GM11168 (cell line): Measurements from ENCODE around the gene PVALEF.
"Not testable (repeated sequence)": the region's sequence is repeated elsewhere in the genome, so short reads cannot be mapped to it uniquely, and the experiment has no call there.

Source experiments
- in situ Hi-C: fragments of 300-500 bp; cut with MboI; formaldehyde crosslinking; loops from one replicate; pipeline ENCODE4 v1.12.0; 2022; ENCODE audit warnings: low sequenced_read_pairs; ENCODE audit not compliant: unreplicated experiment

The PVALEF gene

DNA sequence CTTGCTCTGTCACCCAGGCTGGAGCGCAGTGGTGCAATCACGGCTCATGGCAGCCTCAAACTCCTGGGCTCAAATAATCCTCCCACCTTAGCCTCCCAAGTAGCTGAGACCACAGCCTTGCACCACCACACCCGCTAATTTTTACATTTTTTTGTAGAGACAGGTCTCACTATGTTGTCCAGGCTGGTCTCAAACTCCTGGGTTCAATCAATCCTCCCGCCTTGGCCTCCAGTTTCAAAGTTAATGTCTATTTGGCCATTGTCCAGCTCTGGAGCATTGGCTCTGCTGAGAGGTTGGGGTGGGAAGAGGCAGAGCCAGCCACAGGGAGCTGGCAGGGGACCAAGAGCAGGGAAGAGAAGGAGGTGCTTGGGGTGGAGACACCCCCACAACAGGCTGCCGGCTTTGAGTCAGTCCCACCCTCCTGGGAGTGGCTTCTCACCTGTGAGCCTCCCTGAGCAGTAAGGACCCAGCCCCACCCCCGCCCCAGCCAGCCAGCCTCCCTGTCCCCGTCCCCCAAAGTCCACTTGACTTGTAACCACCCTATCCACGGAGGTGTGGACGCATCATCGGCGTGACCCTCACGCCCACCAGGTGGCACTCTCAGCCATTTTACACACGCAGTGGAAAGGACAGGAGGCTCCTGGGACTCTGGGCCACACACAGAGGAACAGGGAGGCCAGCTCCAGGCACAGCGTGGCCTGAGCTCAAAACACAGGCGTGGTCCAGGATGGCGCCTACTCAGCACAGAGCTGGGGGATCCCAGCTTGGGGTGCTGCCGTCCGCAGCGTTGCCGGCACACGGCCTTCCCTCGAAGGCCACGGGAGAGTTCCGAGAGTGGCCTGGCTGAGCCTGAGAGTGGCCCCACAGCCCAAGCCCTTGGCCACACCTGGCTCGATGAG lies 22.8 kb upstream of the PVALEF start:
- in situ Hi-C loops: loop anchor here (25.0 kb wide), 1 partner anchor 345 kb away; no protein-coding TSS in a partner anchor

DNA sequence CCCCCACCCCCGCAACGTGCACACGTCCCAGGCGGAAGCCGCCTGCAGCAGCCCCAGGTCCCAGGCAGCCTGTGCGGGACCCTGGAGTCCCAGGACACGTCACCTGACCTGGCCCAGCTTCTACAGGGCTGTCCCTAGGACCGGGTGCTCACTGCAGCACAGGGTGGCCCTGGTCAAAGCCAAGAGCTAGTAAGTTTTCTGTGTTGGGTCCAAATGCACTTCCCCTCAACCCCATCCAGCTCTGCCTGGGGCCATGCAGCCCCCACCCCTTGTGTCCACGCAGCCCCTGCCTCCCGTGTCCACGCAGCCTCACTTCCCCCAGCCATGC lies 22.1 kb upstream of the PVALEF start:
- in situ Hi-C loops: loop anchor here (25.0 kb wide), 1 partner anchor 344 kb away; no protein-coding TSS in a partner anchor

DNA sequence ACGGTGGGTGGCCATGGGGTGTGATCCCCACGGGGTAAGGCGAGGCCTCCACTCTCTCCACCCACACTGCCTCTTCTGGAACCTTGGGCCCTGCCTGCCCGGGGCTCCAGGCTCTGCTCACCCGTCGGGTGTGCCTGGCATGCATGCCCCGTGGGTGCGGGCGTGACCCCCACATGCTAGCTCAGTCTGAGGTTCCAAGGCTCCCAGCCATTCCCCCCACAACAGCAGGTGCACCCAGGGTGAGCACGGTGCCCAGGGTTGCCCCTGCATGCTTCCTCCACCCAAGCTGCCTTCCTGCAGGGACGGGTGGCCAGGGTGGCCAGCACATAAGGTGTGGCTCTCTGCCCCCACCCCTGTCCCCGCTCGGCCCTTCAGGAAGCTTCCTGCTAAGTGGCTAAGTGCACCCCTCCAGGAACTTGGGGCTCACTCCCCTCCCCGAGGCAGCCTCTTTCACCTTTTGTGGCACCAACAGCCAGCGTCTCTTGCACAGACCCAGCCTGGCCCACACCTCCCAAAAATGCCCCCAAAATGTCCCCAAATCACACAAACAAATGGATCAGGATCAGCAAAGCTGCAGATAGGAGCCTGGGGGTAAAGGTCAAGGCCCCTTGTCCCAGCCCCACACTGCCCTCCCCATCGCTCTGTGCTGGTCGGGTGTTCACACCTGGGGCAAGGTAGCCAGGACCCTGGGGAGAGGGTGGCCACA lies 21.4 kb upstream of the PVALEF start:
- in situ Hi-C loops: loop anchor here (25.0 kb wide), 1 partner anchor 343 kb away; no protein-coding TSS in a partner anchor

DNA sequence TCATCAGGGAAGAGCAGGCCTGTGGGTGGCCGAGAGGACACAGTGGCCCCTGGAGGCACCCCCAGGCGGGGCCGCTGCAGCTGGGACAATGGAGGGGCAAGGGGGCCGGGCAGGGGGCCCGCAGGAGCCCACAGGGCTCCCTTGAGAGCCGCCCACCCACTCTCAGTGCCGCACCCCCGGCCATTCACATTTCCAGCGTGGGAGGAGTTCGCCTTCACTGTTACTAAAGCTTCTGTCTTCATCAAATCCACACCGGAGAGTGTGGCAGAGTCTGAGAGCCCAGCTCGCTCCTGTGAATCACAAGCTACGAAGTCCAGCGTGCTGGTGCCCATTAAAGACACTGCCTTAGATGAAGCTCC lies 20.9 kb upstream of the PVALEF start:
- in situ Hi-C loops: loop anchor here (25.0 kb wide), 1 partner anchor 343 kb away; no protein-coding TSS in a partner anchor

DNA sequence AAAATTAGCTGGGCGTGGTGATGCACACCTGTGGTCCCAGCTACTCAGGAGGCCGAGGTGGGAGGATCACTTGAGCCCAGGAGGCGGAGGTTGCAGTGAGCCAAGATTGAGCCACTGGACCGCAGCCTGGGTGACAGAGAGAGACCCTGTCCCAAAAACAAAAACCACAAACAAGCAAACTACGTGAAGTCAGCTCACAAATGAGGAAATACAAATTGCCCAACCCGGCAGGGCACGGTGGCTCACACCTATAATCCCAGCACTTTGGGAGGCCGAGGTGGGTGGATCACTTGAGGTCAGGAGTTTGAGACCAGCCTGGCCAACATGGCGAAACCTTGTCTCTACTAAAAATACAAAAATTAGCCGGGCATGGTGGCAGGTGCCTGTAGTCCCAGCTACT lies 19.1 kb upstream of the PVALEF start:
- in situ Hi-C loops: loop anchor here (25.0 kb wide), 1 partner anchor 341 kb away; no protein-coding TSS in a partner anchor

DNA sequence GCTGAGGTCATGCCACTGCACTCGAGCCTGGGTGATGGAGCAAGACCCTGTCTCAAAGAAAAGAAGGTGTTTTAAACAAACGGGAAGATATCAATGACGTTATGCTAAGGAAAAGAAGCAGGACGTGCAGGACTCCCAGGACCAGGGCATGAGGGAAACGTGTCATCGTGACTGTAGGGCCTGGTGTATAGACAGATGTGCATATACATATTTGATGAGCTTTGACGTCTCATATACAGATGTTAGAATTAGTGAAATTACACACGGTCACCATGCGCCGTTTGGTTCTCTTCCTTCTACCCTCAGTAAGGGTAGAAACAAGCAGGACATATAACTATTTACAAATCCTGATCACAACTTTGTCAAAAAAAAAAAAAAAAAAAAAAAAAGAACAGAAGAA lies 17.6 kb upstream of the PVALEF start:
- in situ Hi-C loops: loop anchor here (25.0 kb wide), 1 partner anchor 340 kb away; no protein-coding TSS in a partner anchor

DNA sequence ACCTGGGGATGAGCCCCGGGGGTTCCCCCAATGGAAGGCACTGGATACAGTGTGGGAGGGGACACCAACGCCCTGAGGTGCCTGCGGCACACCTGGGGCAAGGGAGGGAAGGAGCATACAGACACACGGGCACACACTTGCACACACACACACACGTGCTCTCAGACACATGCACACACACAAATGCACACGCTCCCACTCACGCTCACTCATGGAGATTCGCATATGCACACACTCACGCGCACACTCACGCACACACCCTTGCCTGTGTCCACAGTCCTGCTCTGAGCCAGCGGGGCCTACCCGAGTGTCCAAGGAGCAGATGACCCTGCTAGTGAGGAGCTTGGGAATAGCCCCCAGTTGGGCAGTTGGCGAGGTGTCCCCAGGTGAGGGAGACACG lies 16.7 kb upstream of the PVALEF start:
- in situ Hi-C loops: loop anchor here (25.0 kb wide), 1 partner anchor 339 kb away; no protein-coding TSS in a partner anchor

DNA sequence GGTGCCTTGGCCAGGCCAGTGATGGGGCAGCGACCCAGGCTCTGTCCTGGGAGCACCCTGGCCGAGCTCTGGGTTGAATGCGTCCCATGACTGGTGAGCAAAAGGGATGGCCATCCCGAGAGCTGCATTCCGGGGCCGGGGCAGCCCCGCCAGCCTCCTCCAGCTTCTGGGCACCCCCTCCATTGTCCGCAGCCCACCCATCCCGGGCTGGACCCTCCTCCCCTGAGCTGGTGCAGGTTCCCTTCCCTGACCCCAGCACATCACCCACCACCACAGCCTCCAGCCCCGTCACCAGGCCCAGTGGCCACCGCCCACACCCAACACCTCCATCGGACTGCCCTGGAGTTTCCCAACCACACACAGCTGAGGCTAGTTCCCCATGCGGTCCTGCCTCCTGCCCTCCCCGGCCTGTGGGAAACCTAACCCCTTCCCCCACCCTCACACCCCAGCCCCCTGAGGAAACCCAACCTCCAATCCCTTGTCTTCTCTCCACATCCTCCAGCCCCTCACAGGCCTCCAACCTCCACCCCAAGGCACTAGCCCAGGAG lies 16.2 kb upstream of the PVALEF start:
- in situ Hi-C loops: loop anchor here (25.0 kb wide), 1 partner anchor 338 kb away; no protein-coding TSS in a partner anchor

DNA sequence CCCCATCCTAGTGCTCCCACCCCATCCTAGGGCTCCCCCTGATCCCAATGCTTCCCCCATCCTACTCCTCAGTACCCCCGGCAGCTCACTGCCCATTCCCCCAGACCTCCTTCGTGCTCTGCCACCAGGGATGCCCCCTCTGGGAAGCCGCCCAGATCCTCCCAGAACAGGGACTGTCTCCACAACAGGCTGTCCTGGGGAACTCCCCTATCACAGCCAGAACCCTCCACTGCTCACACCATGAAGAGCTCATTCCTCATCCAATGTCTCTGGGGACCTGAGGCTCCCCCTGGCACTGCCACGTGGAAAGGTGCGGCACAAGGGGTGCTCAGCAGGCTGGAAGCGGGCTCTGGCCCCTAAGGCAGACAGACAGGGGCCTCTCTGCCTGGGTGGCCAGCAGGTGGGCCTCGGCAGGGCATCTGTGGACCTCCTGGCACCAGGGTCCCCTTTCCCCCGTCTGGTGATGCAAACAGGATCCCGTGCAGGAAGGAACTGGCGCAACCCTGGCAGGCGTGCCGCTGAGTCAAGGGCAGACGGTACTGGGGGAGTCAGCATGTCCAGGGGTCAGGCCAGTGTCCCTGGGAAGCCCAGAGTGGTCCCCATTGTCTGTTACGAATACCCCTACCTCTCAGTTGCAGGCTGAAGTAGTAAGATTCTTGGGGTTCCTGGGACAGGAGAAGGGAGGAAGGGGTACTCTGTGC lies 14.8 kb upstream of the PVALEF start:
- in situ Hi-C loops: no loop called here

DNA sequence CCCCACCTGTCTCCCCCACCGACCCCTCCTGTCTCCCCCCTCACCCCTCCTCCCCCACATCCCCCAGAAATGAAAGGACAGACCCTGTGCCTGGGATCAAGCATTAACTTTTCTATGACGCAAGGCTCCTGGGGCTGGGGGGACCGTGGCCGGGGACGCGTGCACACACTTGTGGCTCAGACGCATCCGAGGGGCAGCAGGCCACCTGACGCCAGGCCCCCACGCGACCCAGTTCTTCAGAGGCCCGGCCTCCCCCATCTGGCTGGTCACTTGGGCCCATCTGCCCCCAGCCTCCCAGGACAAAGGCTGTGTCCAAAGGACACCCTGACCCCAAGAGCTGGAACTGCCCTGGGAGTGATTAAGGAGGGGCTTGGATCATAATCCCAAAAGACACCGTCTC lies 14.0 kb upstream of the PVALEF start:
- in situ Hi-C loops: no loop called here

DNA sequence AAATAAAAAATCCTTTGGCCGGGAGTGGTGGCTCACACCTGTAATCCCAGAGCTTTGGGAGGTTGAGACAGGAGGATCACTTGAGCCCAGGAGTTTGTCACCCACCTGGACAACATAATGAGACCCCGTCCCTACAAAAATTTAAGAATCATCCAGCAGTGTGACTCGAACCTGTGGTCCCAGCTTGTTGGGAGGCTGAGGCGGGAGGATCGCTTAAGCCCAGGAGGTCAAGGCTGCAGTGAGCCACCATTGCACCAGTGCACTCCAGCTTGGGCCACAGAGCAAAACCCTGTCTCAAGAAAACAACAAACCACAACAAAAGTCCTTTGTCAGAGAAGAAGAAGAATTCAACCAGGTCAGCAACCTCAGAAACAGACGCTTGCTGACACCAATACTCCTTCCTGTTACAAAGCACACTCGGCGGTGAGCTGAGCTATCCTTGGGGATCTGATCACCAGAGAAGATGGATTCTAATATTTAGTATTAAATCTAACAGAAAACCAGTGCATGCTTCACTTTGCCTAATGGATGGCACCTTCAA lies 12.9 kb upstream of the PVALEF start:
- in situ Hi-C loops: no loop called here

DNA sequence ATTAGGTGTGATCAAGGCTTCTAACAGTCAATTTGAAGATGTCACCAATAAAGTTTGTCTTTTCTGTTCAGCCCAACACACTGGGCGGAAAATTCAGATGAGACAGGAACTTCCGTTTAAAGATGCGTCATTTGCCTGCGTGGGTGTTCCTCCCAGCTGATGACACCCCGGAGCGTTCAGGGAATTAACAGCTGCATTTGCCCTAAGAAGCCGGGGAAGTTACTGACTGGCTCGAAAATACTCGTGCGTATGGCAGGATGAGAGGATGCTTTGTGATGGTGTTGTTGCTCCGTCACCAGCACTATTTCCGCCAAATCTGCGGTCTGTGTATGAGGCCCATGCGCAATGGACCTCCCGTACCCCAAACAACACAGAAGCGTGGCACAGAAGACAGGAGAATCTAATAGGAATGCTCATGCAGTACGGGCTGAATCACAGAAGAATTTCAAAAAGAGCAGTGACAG lies 11.9 kb upstream of the PVALEF start:
- in situ Hi-C loops: no loop called here

DNA sequence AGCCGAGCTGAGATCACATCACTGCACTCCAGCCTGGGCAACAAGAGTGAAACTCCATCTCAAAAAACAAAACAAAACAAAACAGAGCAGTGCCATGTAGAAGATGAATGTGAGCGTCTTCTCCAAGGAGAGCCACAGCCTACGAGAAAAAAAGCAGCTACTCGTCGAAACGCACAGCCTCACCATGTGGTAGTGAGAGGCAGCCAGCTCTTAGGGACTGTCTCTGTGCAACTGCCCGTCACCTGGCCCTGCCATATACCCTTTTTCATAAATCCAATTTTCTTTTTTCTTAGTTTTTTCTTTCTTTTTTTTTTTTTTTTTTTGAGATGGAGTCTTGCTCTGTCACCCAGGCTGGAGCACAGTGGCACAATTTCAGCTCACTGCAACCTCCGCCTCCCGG lies 11.3 kb upstream of the PVALEF start:
- in situ Hi-C loops: not testable (repeated sequence)

DNA sequence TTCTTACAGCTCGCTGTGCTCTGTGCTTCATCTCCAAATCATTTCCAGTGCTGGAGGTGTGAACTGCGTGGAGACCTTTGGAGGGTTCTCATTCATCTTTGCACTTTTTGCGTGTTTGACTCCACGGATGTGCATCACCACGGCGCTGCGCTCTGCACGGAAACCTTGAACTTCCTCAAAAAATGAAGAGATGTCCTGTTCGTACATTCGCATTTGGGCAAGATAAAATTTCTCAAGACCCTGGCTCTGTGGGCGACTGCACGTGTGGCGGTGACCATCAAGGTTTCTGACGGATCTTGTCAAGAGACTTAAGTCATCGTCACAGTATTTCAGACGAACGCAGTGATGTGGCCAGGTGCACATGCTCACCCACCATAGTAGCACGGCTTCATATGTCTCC lies 10.3 kb upstream of the PVALEF start:
- in situ Hi-C loops: no loop called here

DNA sequence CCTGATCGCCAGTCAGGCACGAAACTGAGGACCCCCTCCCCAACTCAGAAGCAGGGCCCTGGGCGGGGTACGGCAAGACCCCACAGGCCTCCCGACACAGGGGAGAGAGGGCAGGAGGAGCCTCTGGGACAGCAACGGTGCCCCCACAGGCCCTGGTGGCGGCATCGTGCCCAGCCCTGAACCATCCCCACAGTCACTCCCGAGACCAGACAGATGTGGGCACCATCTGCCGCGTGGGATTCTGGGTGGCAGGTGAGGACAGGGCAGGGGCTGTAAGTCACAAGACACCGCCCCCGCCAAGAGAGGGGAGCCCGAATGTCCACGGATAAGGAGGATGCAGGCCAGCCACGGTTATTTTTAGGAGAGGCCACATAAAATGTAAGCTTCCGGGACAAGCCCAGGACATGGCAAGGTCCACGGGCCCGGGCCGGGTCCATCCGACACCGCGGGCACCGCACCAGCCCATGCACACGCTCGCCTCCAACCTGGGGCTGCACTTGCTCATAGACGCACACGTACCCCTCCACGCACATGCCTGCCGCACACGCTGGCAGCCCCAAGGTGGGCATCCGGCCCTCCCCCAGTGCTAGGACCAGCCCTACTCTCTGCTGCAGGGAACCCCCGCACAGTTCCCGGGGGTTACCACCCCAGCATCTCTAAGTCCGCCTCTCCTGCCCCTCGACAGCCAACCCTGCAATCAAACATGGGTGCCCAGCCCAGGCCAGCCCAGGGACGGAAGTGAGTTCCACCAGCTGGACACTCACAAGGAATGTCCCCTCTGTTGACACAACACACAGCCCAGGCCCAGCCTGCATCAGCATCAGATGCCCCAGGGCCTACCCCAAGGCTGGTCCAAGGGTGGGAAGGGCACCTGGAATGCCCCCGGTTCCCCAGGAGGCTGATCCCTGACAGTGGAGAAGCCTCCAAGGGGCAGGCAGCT lies 8.2 kb upstream of the PVALEF start:
- in situ Hi-C loops: no loop called here

DNA sequence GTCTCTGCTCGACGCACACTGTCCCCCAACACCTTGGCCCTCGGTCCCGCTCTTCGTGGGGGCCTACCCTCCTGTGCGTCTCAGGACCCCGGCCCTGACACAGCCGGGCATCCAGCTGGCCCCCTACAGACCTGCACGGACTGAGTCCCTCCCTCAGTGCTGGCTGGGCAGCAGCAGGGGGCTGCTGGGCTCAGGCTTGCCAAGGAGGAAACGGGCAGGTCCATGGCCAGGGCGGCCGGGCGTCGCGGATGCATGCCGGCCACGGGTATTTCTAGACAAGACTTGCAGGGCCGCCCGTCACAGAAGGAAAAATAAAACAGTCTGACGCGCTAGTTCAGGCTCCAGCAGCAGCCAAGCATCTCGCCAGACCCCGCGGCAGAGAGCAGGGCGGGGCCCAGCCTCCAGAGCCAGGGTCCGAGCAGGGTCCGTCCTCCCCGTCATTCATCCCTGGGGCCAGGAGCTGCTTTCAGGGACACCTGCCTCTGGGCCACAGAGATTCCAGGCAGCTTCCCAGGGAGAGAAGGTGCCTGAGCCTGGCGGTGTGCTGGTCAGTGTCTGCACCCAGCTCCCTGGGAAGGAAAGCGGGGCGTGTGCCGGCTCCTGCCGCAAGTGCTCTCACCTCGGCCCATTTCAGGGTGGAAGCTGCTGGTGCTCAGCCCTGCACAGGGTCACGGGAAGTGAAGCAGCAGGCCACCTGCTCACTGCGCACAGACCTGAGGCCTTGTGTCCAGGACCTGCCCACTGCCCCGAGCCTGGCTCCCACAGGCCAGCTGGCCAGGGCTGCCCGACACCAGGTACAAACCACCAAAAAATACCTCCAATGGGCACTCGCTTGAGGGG lies 7.2 kb upstream of the PVALEF start:
- in situ Hi-C loops: no loop called here

DNA sequence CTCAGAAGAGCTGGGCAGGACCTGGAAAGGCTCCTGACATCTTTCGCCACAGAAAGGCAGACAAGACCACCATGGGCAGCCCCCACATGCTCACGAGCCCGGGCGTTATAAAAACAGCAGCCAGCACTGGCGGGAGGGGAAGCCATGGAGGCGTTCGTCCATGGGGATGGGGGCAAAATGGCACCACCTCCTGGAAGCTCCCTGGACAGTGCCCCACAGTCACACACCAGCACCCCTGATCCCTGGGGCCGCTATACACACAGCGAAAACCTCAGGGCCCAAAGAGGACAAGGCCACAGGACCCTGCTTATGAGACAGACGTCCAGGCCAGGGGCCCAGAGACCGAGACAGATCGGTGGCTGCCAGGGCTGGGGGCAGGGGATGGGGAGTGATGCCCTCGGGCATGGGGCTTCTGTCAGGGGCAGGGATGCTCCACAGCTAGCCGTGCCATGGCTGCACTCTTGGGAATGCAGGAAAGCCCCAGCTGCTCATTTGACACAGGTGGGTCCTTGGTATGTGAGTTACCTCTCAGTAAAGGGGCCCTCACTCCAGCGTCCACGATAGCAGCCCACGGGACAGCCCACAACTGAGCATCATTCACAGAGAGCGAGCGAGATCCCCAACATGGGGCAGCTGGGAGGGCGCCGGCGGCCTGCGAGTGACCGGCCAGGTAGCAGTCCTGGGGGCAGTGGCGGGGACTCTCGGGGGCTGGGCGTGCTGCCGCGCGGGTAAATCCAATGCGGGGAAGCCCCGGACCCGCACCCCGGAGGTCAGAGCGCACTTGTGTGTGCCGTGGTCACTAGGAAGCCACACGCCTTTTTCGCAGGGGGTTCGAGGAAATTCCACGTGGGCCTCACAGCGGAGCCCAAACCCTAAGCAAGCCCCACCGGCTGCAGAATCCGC lies 6.4 kb upstream of the PVALEF start:
- in situ Hi-C loops: no loop called here
